BE2C (cell line): ENCODE measurements around the gene RCE1.

Experiments used
- DNase-seq: peaks from one replicate; pipeline ENCODE4 v3.0.0-alpha.2; 2020
- H3K27me3 ChIP-seq: fragments of 250-450 bp; sonication (Bioruptor Pico); 2 replicates; pipeline ENCODE4 v1.5.1; 2020; ENCODE audit warnings: mild to moderate bottlenecking
- H3K36me3 ChIP-seq: fragments of 250-450 bp; sonication (Bioruptor Pico); 2 replicates; pipeline ENCODE4 v1.5.1; 2020; ENCODE audit warnings: mild to moderate bottlenecking
- H3K4me1 ChIP-seq: fragments of 250-450 bp; sonication (Bioruptor Pico); 2 replicates; pipeline ENCODE4 v1.5.1; 2020
- H3K4me3 ChIP-seq: 2 replicates; pipeline ENCODE4 v1.5.1; 2011; ENCODE audit warnings: low read depth, low read length
- H3K9me3 ChIP-seq: fragments of 250-450 bp; sonication (Bioruptor Pico); 2 replicates; pipeline ENCODE4 v1.5.1; 2020
- TF ChIP-seq, protein P1 (sequence below): IDR thresholded peaks from 2 replicates; pipeline ENCODE4 v1.5.1; 2012; ENCODE audit warnings: mild to moderate bottlenecking, low read depth, low read length

The RCE1 gene

GRCh38 chr11:66889960-66890359 lies 46.7 kb downstream of the RCE1 start:
- TF ChIP-seq, protein P1, sequence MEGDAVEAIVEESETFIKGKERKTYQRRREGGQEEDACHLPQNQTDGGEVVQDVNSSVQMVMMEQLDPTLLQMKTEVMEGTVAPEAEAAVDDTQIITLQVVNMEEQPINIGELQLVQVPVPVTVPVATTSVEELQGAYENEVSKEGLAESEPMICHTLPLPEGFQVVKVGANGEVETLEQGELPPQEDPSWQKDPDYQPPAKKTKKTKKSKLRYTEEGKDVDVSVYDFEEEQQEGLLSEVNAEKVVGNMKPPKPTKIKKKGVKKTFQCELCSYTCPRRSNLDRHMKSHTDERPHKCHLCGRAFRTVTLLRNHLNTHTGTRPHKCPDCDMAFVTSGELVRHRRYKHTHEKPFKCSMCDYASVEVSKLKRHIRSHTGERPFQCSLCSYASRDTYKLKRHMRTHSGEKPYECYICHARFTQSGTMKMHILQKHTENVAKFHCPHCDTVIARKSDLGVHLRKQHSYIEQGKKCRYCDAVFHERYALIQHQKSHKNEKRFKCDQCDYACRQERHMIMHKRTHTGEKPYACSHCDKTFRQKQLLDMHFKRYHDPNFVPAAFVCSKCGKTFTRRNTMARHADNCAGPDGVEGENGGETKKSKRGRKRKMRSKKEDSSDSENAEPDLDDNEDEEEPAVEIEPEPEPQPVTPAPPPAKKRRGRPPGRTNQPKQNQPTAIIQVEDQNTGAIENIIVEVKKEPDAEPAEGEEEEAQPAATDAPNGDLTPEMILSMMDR = no peak
- Histone ChIP-seq H3K4me3 (no peak overlapping the region), H3K4me1 (peaks cover 26% of the 10 kb centered on the region), H3K27me3 (no peaks in the 10 kb centered on the region), H3K9me3 (no peaks in the 10 kb centered on the region), H3K36me3 (no peaks in the 10 kb centered on the region)
- DNase-seq = no peak

- TF ChIP-seq, protein P1 = no peak
Observed at GRCh38 chr11:66891851-66892660, 48.8 kb downstream of the RCE1 start.

DNA sequence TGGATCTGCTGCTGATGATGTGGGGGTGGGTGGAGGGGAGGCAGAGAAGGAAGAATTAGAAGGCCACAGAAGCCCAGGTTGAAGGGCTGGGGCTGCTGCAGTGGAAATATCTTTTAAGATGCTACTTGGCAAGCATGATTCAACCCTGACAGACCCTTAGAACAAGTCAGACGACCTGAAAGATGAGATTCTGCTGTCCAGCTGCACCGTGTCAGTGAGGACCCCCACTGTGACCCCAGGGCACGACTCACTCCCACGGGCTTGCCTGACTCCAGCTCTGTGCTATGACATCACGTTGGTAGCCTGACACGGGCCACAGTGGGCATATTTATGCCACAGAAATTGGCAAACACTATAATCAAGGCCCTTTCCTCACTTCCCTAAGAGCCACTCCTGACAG lies 49.7 kb downstream of the RCE1 start:
- H3K4me1 ChIP-seq = peaks cover 5% of the 10 kb centered on the region; the same call in 1 of the 2 replicates
- no peak overlapping the region for H3K4me3 ChIP-seq
- H3K9me3 ChIP-seq = no peaks in the 10 kb centered on the region
- no peaks in the 10 kb centered on the region for H3K27me3 ChIP-seq
- H3K36me3 ChIP-seq = no peaks in the 10 kb centered on the region
- no peak for DNase-seq
- TF ChIP-seq, protein P1 = no peak

More at GRCh38 chr11:66891851-66892660, 48.8 kb downstream of the RCE1 start:
- Histone ChIP-seq H3K9me3 (no peaks in the 10 kb centered on the region), H3K4me1 (peaks cover 11% of the 10 kb centered on the region), H3K36me3 (no peaks in the 10 kb centered on the region), H3K4me3 (no peak overlapping the region), H3K27me3 (no peaks in the 10 kb centered on the region)
- DNase-seq = peak; percentile 61

- Histone ChIP-seq H3K4me3 (no peak overlapping the region), H3K4me1 (peaks cover 5% of the 10 kb centered on the region; the same call in 1 of the 2 replicates), H3K36me3 (no peaks in the 10 kb centered on the region), H3K9me3 (no peaks in the 10 kb centered on the region), H3K27me3 (no peaks in the 10 kb centered on the region)
- TF ChIP-seq, protein P1 = no peak
- no peak for DNase-seq
Observed at GRCh38 chr11:66894141-66894540, 50.9 kb downstream of the RCE1 start.
